Loucy (cell line): ENCODE measurements around the gene MMP2.

Source experiments
- EZH2phosphoT487 ChIP-seq: fragments of 200-600 bp; IDR thresholded peaks from 2 replicates; pipeline ENCODE4 v1.6.1; 2018; ENCODE audit warnings: antibody characterized with exemption, mild to moderate bottlenecking, moderate library complexity, borderline replicate concordance
- TF ChIP-seq, protein P1 (sequence below): fragments of 200-600 bp; sonication (generic); conservative IDR thresholded peaks from 2 replicates; pipeline ENCODE4 v1.5.1; 2014; ENCODE audit warnings: mild to moderate bottlenecking, antibody characterized with exemption, low read length

DNA sequence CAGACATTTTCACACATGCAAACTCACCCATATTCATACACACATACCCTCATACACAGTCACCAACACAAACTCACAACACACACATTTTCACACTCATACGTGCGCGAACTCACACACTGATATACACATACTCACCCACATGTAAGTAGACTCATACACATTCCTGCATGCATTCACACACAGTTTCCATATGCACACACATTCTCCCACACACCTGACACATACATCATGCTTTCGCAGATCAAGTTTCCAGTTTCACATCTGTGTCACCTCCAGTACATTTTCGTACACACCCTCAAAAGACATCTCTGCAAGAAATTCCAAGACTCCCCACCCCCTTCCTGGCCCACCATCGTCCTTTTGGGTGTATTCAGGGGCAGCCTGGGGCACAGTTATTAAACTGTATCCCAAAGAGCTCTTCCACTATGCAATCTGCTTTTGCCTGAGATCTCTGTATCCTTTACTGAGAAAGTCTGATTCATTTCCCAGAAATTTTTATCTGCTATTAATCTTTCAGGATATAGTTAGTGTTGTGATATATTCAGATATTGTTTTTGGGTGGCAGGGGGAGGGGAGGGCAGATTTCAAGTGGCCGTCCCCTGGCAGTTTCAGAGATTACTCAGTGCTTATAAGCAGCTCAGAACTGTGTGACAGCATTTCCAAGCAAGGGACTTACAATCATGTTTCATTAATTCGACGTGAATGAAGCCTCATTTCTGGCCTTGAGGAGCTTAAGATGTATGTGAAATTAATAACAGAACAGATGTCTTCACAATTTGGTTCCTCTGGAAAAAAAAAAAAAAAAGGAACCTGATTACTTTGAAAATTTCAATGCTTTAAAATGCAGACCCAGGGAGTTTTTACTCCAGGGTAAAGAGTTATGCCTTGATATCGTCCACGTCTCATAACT lies 35.3 kb upstream of the MMP2 start:
- TF ChIP-seq, protein P1, sequence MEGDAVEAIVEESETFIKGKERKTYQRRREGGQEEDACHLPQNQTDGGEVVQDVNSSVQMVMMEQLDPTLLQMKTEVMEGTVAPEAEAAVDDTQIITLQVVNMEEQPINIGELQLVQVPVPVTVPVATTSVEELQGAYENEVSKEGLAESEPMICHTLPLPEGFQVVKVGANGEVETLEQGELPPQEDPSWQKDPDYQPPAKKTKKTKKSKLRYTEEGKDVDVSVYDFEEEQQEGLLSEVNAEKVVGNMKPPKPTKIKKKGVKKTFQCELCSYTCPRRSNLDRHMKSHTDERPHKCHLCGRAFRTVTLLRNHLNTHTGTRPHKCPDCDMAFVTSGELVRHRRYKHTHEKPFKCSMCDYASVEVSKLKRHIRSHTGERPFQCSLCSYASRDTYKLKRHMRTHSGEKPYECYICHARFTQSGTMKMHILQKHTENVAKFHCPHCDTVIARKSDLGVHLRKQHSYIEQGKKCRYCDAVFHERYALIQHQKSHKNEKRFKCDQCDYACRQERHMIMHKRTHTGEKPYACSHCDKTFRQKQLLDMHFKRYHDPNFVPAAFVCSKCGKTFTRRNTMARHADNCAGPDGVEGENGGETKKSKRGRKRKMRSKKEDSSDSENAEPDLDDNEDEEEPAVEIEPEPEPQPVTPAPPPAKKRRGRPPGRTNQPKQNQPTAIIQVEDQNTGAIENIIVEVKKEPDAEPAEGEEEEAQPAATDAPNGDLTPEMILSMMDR, result no peak
- TF ChIP-seq EZH2phosphoT487, result no peak
